ENCODE results near the gene THSD4.
"Not testable (repeated sequence)": the region's sequence is repeated elsewhere in the genome, so short reads cannot be mapped to it uniquely, and the experiment has no call there.

Gene THSD4

DNA sequence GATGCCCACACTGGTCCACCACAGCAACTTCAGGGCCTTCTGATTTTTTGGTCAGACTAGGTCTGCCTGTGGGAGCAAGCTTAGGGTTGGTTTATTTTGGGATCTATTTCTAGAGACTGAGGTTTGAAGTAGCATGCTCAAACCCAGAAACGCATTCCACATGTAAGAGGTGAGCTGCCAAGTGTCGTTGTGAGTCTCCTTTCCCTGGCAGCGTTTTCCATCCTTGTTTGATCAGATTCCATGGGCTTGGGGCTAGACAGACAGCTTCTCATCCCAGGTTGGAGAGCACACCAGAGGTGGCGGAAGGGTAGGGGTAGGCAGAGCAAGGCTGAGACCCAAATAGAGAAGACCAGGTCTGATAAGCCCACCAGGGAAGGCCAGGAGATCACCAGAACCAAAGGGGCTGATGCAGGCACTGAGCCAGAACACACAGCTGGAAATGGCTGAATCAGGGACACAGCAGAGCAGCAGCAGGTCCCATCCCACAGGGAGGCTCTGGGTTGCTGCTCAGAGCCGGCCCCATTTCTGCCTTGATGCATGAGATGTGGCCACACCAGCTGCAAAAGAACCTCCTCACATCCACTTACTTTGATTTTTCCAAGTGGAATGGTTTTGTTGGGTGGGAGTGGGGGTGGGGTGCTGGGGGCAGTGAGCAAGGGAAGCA, 186.8 kb downstream of the THSD4 start:
- DNase-seq: no peak

GRCh38 chr15:71302861-71303410, 187.7 kb downstream of the THSD4 start:
- no peak for DNase-seq

- no peak for DNase-seq
Observed at GRCh38 chr15:71303977-71304376, 188.7 kb downstream of the THSD4 start.

DNA sequence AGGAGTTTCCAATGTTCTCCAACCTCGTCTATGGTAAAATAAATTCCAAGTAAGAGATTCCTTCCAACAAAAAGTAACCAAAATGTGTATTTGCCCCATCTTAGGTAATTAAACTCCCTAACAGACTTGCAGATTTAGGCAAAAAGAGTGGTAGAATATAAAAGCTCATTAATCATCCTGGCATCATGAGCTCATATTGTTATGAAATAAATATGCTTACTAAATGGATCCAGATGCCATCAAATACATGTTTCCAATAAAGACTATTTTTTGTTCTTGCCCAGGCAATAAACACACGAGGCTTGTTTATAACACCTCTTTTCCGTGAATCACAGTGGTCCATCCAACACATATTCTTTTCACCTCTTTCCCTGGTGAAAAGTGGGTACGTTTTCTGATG, 189.4 kb downstream of the THSD4 start:
- no peak for DNase-seq

DNA sequence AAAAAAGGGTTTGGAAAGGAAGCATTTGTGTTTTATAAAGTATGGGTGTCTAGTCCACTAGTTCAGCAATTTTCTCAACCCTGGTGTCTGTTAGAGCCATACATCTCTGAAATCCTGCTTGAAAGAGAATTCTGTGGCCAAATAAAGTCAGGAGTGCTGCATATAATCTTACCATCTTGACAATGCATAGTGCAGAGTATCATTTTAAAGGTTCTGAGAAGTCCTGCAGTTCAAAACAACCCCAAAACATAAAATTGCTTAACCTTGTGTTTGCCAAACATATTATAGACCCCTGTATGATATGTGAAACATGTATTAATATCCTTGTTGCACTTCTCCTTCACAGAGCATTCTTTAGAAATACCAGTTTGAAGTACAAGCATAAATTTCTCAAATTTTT, 191.3 kb downstream of the THSD4 start:
- DNase-seq: no peak

- no peak for DNase-seq
Observed at GRCh38 chr15:71312194-71312708, 197.0 kb downstream of the THSD4 start.

GRCh38 chr15:71312731-71313460, 197.6 kb downstream of the THSD4 start:
- DNase-seq: no peak

GRCh38 chr15:71313806-71314205, 198.5 kb downstream of the THSD4 start:
- no peak for DNase-seq

DNA sequence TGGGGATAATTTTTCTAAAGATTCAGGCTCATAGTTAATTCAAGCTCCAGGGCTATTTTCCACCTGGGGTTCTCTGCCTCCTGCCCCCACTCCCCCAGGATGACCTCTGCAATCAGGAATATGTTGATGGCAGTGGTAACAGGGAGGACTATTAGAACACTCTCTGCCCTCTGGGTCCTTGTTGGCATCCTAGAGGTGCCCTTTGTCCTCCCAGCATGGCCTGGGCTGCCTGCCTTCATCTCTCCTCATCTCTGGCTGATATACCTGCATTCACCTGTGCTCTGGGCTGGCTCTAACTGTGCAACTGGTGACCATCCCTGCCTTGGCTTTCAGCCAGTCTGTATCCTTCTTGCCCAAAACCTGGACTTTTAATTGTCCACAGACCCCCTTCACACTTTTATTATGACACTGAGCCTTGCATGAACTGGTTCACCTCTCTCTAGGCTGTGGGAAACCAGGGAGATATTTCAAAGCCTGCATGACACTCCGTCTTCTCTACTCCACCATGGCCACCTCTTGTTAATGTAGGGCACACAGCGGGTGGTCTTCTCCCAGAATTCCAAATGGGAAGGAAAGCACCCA, 199.8 kb downstream of the THSD4 start:
- DNase-seq: no peak

DNA sequence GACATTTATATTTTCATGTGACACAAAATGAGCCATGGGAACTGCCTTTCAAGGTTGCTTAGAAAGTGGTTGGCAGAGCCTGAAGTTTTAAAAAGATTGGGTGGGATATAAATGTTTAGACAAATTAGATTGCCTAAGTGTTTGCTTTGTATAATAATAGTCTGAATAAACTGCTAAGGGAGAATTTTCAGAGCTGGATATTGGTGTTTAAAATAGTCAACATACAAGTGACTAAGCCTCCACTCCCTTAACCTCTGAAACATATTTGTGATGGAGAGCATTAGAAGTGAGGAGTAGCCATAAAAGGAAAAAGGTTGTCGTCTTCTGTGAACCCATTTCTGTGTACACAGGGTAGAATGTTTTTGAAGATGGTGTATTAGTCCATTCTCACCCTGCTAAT, 201.6 kb downstream of the THSD4 start:
- no peak for DNase-seq

DNA sequence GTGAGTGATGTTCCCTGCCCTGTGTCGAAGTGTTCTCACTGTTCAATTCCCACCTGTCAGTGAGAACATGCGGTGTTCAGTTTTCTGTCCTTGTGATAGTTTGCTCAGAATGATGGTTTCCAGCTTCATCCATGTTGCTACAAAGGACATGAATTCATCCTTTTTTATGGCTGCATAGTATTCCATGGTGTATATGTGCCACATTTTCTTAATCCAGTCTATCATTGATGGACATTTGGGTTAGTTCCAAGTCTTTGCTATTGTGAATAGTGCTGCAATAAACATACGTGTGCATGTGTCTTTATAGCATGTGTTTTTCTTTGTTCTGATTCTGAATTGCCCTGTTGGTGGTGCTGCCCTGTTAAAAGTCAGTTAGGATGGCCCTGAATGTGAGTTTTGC, 204.2 kb downstream of the THSD4 start:
- not testable (repeated sequence) for DNase-seq

- no peak for DNase-seq
Observed at GRCh38 chr15:71319935-71320334, 204.7 kb downstream of the THSD4 start.

DNA sequence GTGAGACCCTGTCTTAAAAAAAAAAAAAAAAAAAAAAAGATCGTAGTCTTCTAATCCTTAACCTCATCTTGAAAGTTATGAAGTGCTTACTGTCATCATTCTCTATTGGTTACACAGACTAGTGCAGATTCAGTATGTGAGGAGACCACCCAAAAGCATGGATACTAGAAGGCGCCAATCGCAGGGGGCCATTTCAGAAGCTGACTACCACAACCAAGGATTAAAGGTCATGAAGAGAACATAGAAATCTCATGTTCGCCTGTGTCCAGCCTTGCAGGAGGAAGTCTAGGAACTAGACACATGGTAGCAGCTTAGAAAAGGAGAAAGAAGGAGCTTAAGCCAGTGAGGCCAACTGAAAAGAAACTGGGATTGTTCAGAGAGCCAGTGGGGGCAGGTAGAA, 207.8 kb downstream of the THSD4 start:
- no peak for DNase-seq

DNA sequence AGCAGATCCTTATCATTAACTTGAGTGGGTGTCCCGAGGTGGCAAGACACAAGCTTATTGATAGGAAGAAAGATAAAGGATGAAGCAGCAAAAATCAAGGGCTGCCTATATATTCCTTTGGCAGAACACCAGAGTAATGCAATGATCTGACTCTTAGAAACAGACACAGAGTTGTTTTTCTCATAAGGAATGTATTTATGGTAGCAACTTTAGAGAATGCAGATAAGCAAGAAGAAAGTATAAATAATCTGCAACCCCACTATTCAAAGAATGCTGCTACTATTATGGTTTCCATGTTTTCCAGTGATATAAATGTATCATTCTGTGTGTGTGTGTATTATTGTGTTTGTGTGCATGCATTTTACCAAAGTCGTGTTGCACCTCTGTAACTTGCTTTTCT, 208.3 kb downstream of the THSD4 start:
- no peak for DNase-seq

DNA sequence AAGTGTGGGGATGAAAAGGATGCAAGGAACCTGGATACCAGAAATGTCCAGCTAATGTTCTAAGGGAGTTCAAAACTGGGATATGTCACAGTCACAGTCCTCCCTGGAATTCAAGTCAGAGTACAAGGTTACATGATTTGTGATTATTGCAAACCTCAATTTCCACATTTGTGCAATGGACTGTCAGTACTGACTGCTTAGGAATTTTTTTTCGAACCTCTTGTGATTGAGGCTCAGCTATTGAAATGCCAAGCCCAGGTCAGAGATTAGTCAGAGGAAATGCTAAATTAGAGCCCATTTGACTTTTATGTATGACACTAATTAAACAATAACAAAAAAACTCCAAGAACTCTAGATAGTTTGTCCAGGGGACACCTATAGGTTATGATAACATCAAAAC, 210.2 kb downstream of the THSD4 start:
- DNase-seq: no peak

- DNase-seq: no peak
Observed at GRCh38 chr15:71328453-71328852, 213.2 kb downstream of the THSD4 start.

DNA sequence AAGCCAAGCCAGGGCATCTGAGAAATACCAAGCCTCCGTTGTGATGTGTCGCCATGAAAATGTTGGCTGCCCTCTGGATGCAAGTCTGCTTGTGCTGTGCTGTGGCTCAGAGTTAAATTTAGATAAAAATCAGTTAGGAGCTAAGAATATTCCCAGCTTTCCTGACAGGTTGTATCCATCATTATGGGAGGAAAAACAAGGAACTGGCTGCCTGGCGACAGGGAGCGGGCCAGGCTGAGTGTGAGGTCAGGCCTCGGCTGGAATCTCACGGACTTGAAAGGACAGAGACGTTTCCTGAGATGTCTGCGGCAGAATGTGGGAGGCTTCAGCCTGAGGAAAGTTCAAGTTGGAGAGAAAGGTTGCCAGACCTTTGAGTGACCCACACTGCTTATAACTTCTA, 213.8 kb downstream of the THSD4 start:
- no peak for DNase-seq

DNA sequence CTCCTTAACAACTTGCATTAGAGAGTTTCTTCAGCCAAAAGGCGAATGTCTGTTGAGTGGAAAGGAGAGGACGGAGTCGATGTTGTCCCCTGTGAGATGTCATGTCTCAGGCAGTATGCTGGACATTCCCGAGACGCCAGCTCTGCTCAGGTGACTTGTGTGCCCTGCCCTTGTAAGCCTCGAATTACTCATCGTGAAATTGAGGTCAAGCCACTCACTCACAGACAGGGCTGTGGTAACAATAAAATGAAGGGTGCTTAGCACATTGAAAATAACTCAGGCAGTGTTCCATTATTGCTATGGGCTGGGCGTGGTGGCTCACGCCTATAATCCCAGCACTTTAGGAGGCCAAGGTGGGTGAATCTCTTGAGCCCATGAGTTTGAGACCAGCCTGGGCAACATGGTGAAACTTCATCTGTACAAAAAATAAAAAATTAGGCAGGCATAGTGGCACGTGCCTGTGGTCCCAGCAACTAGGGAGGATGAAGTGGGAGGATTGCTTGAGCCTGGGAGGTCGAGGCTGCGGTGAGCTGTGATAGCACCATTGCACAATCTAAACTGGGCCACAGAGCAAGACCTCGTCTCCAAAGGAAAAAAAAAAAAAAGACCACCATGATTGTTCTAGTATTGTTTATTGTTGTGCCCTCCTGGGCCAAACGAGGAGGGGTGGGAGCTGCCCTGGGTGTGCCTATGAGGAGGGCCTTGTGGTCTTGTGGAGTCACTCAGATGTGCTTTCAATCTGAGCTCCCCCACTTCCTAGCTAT, 214.4 kb downstream of the THSD4 start:
- no peak for DNase-seq

DNA sequence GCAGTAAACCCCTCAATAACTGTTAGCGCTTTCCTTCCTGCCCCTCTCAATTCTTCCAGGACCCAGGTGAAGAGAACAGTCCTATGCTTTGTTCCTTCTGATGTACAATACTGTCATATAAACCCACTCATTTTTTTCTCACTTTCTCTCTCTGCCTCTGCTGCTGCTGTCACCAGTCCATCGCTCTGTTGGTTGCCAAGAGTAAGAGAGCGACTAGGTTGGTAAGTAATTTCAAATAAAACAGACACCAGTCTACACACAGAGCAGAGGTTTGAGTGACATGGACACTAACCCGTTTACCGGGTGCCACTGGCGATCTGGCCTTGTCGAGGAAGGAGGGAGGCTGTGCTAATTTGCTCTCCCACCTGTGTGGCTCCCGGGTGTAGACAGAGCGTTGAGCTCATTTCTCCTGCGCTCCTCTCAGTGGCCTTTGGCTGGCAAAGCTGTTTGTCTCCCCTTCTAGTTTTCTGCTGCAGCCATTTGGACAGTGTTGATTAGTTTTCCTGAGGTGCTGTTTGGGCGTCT, 215.4 kb downstream of the THSD4 start:
- no peak for DNase-seq

- DNase-seq: no peak
Observed at GRCh38 chr15:71331173-71331572, 215.9 kb downstream of the THSD4 start.

GRCh38 chr15:71332431-71333004, 217.2 kb downstream of the THSD4 start:
- DNase-seq: no peak

DNA sequence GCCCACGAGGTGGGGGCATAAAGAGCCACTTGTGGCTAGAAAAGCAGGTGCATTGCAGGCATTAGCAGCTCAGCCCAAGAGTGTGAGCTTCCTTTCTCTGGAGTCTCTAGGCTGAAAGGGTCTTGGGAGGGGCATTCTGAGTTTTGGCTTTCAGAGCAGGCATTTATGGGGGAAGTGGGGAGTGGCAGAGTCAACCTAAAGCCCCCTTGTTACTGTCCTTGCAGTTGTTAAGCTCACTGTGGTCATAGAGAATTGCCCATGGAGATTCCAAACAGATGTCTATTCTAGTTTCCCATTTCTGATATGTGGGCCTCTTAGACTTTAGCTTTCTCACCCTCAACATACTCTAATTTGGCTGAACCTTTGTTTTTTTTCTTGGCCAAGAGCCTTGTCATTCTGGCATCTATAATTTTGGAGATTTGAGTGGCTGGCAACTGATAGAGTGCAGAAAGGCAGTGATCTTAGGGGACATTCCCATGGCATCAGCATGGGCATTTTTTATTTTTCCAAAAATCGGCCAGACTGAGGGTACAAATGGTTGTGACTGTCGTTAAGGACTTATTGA, 217.9 kb downstream of the THSD4 start:
- DNase-seq: no peak
